ENCODE data around the gene LRIT1. TPM values are rescaled to one million over a fixed set of nuclear protein-coding genes. Genes with fewer than 3 reads are reported as not detected.

The LRIT1 gene
- total RNA-seq, 1 donor from 2014 or later: not detected

- H3K36me3 ChIP-seq (ENCODE audit: insufficient read depth, low read length): no peaks in the 10 kb centered on the region
- TF ChIP-seq CTCF (IDR thresholded peaks at IDR 0.05; ENCODE audit: insufficient read depth, low read depth, low read length) (no peak), EZH2 (IDR thresholded peaks at IDR 0.05; ENCODE audit: insufficient read depth, low read length) (no peak)
- H3K4me1 Mint-ChIP-seq (ENCODE audit: low read depth, unreplicated experiment): no peaks in the 10 kb centered on the region
- no peak overlapping the region for H3K4me3 ChIP-seq (ENCODE audit: insufficient read depth, low read depth, low read length)
- no peak overlapping the region for H3K27ac ChIP-seq (ENCODE audit: low read depth, low read length)
- DNase-seq (ENCODE audit: low read depth) (no peak), FAIRE-seq (no peak)
- no peaks in the 10 kb centered on the region for H3K79me2 ChIP-seq (ENCODE audit: insufficient read depth, low read length)
- peak overlapping the region; percentile 80 for H3K4me2 ChIP-seq (ENCODE audit: low read length)
- peaks cover 68% of the 10 kb centered on the region for H3K27me3 Mint-ChIP-seq (ENCODE audit: low read depth, unreplicated experiment)
- peaks cover 3% of the 10 kb centered on the region for H3K36me3 Mint-ChIP-seq (ENCODE audit: low read depth, unreplicated experiment)
- H4K20me1 ChIP-seq (ENCODE audit: insufficient read depth, low read length): no peaks in the 10 kb centered on the region
- no peaks in the 10 kb centered on the region for H3K9me3 Mint-ChIP-seq (ENCODE audit: unreplicated experiment)
- H3K9ac ChIP-seq (ENCODE audit: low read length): no peak overlapping the region
- H3K27ac Mint-ChIP-seq (ENCODE audit: unreplicated experiment): no peak overlapping the region
- no peaks in the 10 kb centered on the region for H3K4me1 ChIP-seq (ENCODE audit: insufficient read depth, low read length)
- H2AFZ ChIP-seq (ENCODE audit: low read depth, low read length): peak overlapping the region; percentile 41
- no peaks in the 10 kb centered on the region for H3K9me3 ChIP-seq (ENCODE audit: insufficient read depth, low read depth, low read length)
- peaks cover 26% of the 10 kb centered on the region for H3K27me3 ChIP-seq (ENCODE audit: insufficient read depth, low read length)
- no peak overlapping the region for H3K4me3 Mint-ChIP-seq (ENCODE audit: unreplicated experiment)
Observed at GRCh38 chr10:84193846-84194423, 47.4 kb downstream of the LRIT1 start.

- H3K27me3 Mint-ChIP-seq (ENCODE audit: low read depth, unreplicated experiment): peaks cover 65% of the 10 kb centered on the region
- no peak overlapping the region for H3K4me3 Mint-ChIP-seq (ENCODE audit: unreplicated experiment)
- no peaks in the 10 kb centered on the region for H3K4me1 Mint-ChIP-seq (ENCODE audit: low read depth, unreplicated experiment)
- H2AFZ ChIP-seq (ENCODE audit: low read depth, low read length): no peak overlapping the region
- H3K27me3 ChIP-seq (ENCODE audit: insufficient read depth, low read length): peaks cover 26% of the 10 kb centered on the region
- FAIRE-seq: no peak
- no peaks in the 10 kb centered on the region for H4K20me1 ChIP-seq (ENCODE audit: insufficient read depth, low read length)
- no peak for DNase-seq (ENCODE audit: low read depth)
- H3K27ac ChIP-seq (ENCODE audit: low read depth, low read length): no peak overlapping the region
- H3K4me1 ChIP-seq (ENCODE audit: insufficient read depth, low read length): no peaks in the 10 kb centered on the region
- H3K27ac Mint-ChIP-seq (ENCODE audit: unreplicated experiment): no peak overlapping the region
- TF ChIP-seq CTCF (IDR thresholded peaks at IDR 0.05; ENCODE audit: insufficient read depth, low read depth, low read length): no peak
- TF ChIP-seq EZH2 (IDR thresholded peaks at IDR 0.05; ENCODE audit: insufficient read depth, low read length): no peak
- H3K36me3 ChIP-seq (ENCODE audit: insufficient read depth, low read length): no peaks in the 10 kb centered on the region
- peaks cover 3% of the 10 kb centered on the region for H3K36me3 Mint-ChIP-seq (ENCODE audit: low read depth, unreplicated experiment)
- H3K4me2 ChIP-seq (ENCODE audit: low read length): no peak overlapping the region
- H3K4me3 ChIP-seq (ENCODE audit: insufficient read depth, low read depth, low read length): no peak overlapping the region
- no peaks in the 10 kb centered on the region for H3K9me3 Mint-ChIP-seq (ENCODE audit: unreplicated experiment)
- no peaks in the 10 kb centered on the region for H3K79me2 ChIP-seq (ENCODE audit: insufficient read depth, low read length)
- H3K9me3 ChIP-seq (ENCODE audit: insufficient read depth, low read depth, low read length): no peaks in the 10 kb centered on the region
- no peak overlapping the region for H3K9ac ChIP-seq (ENCODE audit: low read length)
Observed at GRCh38 chr10:84193327-84193726, 48.0 kb downstream of the LRIT1 start.

GRCh38 chr10:84191106-84191505, 50.2 kb downstream of the LRIT1 start:
- Histone ChIP-seq H2AFZ (ENCODE audit: low read depth, low read length) (no peak overlapping the region), H3K27me3 (ENCODE audit: insufficient read depth, low read length) (peaks cover 21% of the 10 kb centered on the region), H3K27ac (ENCODE audit: low read depth, low read length) (no peak overlapping the region), H3K36me3 (ENCODE audit: insufficient read depth, low read length) (no peaks in the 10 kb centered on the region), H3K9ac (ENCODE audit: low read length) (no peak overlapping the region), H3K9me3 (ENCODE audit: insufficient read depth, low read depth, low read length) (no peaks in the 10 kb centered on the region), H3K4me1 (ENCODE audit: insufficient read depth, low read length) (no peaks in the 10 kb centered on the region), H4K20me1 (ENCODE audit: insufficient read depth, low read length) (no peaks in the 10 kb centered on the region), H3K4me2 (ENCODE audit: low read length) (no peak overlapping the region), H3K4me3 (ENCODE audit: insufficient read depth, low read depth, low read length) (no peak overlapping the region), H3K79me2 (ENCODE audit: insufficient read depth, low read length) (no peaks in the 10 kb centered on the region)
- no peak overlapping the region for H3K4me3 Mint-ChIP-seq (ENCODE audit: unreplicated experiment)
- FAIRE-seq: no peak
- peaks cover 49% of the 10 kb centered on the region for H3K27me3 Mint-ChIP-seq (ENCODE audit: low read depth, unreplicated experiment)
- H3K4me1 Mint-ChIP-seq (ENCODE audit: low read depth, unreplicated experiment): no peaks in the 10 kb centered on the region
- no peaks in the 10 kb centered on the region for H3K9me3 Mint-ChIP-seq (ENCODE audit: unreplicated experiment)
- H3K36me3 Mint-ChIP-seq (ENCODE audit: low read depth, unreplicated experiment): no peaks in the 10 kb centered on the region
- no peak for DNase-seq (ENCODE audit: low read depth)
- TF ChIP-seq CTCF (IDR thresholded peaks at IDR 0.05; ENCODE audit: insufficient read depth, low read depth, low read length): no peak
- TF ChIP-seq EZH2 (IDR thresholded peaks at IDR 0.05; ENCODE audit: insufficient read depth, low read length): no peak
- H3K27ac Mint-ChIP-seq (ENCODE audit: unreplicated experiment): no peak overlapping the region
